ENCODE data around the gene RSBN1L.

- TF ChIP-seq, protein P1, sequence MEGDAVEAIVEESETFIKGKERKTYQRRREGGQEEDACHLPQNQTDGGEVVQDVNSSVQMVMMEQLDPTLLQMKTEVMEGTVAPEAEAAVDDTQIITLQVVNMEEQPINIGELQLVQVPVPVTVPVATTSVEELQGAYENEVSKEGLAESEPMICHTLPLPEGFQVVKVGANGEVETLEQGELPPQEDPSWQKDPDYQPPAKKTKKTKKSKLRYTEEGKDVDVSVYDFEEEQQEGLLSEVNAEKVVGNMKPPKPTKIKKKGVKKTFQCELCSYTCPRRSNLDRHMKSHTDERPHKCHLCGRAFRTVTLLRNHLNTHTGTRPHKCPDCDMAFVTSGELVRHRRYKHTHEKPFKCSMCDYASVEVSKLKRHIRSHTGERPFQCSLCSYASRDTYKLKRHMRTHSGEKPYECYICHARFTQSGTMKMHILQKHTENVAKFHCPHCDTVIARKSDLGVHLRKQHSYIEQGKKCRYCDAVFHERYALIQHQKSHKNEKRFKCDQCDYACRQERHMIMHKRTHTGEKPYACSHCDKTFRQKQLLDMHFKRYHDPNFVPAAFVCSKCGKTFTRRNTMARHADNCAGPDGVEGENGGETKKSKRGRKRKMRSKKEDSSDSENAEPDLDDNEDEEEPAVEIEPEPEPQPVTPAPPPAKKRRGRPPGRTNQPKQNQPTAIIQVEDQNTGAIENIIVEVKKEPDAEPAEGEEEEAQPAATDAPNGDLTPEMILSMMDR (IDR thresholded peaks at IDR 0.05), result no peak
- TF ChIP-seq FOXM1 (IDR thresholded peaks at IDR 0.05; ENCODE audit: low read depth), result no peak
- no peak for TF ChIP-seq GATA2 (CRISPR knock-in tag; IDR thresholded peaks at IDR 0.05)
- no peak for TF ChIP-seq TEAD4 (IDR thresholded peaks at IDR 0.05; ENCODE audit: borderline replicate concordance, insufficient read depth)
- TF ChIP-seq, protein P2, sequence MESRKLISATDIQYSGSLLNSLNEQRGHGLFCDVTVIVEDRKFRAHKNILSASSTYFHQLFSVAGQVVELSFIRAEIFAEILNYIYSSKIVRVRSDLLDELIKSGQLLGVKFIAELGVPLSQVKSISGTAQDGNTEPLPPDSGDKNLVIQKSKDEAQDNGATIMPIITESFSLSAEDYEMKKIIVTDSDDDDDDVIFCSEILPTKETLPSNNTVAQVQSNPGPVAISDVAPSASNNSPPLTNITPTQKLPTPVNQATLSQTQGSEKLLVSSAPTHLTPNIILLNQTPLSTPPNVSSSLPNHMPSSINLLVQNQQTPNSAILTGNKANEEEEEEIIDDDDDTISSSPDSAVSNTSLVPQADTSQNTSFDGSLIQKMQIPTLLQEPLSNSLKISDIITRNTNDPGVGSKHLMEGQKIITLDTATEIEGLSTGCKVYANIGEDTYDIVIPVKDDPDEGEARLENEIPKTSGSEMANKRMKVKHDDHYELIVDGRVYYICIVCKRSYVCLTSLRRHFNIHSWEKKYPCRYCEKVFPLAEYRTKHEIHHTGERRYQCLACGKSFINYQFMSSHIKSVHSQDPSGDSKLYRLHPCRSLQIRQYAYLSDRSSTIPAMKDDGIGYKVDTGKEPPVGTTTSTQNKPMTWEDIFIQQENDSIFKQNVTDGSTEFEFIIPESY (IDR thresholded peaks at IDR 0.05; ENCODE audit: borderline replicate concordance, low read depth), result no peak
- TF ChIP-seq, protein P3, sequence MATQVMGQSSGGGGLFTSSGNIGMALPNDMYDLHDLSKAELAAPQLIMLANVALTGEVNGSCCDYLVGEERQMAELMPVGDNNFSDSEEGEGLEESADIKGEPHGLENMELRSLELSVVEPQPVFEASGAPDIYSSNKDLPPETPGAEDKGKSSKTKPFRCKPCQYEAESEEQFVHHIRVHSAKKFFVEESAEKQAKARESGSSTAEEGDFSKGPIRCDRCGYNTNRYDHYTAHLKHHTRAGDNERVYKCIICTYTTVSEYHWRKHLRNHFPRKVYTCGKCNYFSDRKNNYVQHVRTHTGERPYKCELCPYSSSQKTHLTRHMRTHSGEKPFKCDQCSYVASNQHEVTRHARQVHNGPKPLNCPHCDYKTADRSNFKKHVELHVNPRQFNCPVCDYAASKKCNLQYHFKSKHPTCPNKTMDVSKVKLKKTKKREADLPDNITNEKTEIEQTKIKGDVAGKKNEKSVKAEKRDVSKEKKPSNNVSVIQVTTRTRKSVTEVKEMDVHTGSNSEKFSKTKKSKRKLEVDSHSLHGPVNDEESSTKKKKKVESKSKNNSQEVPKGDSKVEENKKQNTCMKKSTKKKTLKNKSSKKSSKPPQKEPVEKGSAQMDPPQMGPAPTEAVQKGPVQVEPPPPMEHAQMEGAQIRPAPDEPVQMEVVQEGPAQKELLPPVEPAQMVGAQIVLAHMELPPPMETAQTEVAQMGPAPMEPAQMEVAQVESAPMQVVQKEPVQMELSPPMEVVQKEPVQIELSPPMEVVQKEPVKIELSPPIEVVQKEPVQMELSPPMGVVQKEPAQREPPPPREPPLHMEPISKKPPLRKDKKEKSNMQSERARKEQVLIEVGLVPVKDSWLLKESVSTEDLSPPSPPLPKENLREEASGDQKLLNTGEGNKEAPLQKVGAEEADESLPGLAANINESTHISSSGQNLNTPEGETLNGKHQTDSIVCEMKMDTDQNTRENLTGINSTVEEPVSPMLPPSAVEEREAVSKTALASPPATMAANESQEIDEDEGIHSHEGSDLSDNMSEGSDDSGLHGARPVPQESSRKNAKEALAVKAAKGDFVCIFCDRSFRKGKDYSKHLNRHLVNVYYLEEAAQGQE (IDR thresholded peaks at IDR 0.05; ENCODE audit: low read depth, low read length), result no peak
- no peak for TF ChIP-seq EZH2phosphoT487 (IDR thresholded peaks at IDR 0.05; ENCODE audit: borderline replicate concordance, low read depth)
- TF ChIP-seq JUND (IDR thresholded peaks at IDR 0.05), result no peak
Observed at GRCh38 chr7:77808517-77808916, 112.3 kb downstream of the RSBN1L start.
